Cardiac muscle cell (in vitro differentiated cells and primary cell): ENCODE data around the gene CRTAP. TPM values are rescaled to one million over a fixed set of nuclear protein-coding genes. Genes with fewer than 3 reads are reported as not detected.
"Not testable (repeated sequence)": the region's sequence is repeated elsewhere in the genome, so short reads cannot be mapped to it uniquely, and the experiment has no call there.

Experiments
- DNase-seq, 2 donors: peaks; one replicate each; pipeline versions ENCODE4 v3.0.0 to v3.0.0-alpha.2; 2010 to 2017; ENCODE audit warnings: low read depth in 1 of 2, low spot score in 1 of 2
- H3K27ac ChIP-seq: fragments of 200-600 bp; sonication (generic); 2 replicates; pipeline ENCODE4 v1.5.1; 2016
- H3K27me3 ChIP-seq: fragments of 200-600 bp; sonication (generic); 2 replicates; pipeline ENCODE4 v1.6.0; 2016; ENCODE audit warnings: control low read depth
- H3K36me3 ChIP-seq: fragments of 200-600 bp; sonication (generic); 2 replicates; pipeline ENCODE4 v1.5.1; 2016; ENCODE audit warnings: control low read depth
- H3K4me1 ChIP-seq: fragments of 200-600 bp; sonication (generic); 2 replicates; pipeline ENCODE4 v1.8.1; 2017; ENCODE audit warnings: low read depth, mild to moderate bottlenecking, mixed run types
- H3K4me3 ChIP-seq: fragments of 200-600 bp; sonication (generic); 2 replicates; pipeline ENCODE4 v1.5.1; 2016; ENCODE audit warnings: mild to moderate bottlenecking
- H3K9me3 ChIP-seq: fragments of 200-600 bp; sonication (generic); 2 replicates; pipeline ENCODE4 v1.5.1; 2017; ENCODE audit warnings: low read depth, mild to moderate bottlenecking, control low read depth
- polyA plus RNA-seq: library from polyadenylated mRNA; unstranded; fragments of >200 nt; fragmentation: Nextera tagmentation; extraction: Ambion mirVana; gene quantifications from 2 replicates; pipeline ENCODE4 v1.2.1, GENCODE V29; 2016
- total RNA-seq: library from RNA; depleted of rRNA; stranded (reverse); fragments of >200 nt; gene quantifications from 2 replicates; pipeline ENCODE4 v1.2.3, GENCODE V29; 2016
- TF ChIP-seq, protein P1 (sequence below): IDR thresholded peaks from 2 replicates; pipeline ENCODE4 v1.5.1; 2012; ENCODE audit warnings: low read depth, mild to moderate bottlenecking, low read length

CRTAP gene
- total and polyA plus RNA-seq, 2 experiments from 2014 or later, result 83.6 to 127 TPM

- H3K4me3 ChIP-seq, result no peak overlapping the region
- no peak overlapping the region for H3K27ac ChIP-seq
- H3K9me3 ChIP-seq, result peaks cover 2% of the 10 kb centered on the region
- no peaks in the 10 kb centered on the region for H3K27me3 ChIP-seq
- peaks cover 12% of the 10 kb centered on the region for H3K4me1 ChIP-seq
- H3K36me3 ChIP-seq, result no peaks in the 10 kb centered on the region
- TF ChIP-seq, protein P1, sequence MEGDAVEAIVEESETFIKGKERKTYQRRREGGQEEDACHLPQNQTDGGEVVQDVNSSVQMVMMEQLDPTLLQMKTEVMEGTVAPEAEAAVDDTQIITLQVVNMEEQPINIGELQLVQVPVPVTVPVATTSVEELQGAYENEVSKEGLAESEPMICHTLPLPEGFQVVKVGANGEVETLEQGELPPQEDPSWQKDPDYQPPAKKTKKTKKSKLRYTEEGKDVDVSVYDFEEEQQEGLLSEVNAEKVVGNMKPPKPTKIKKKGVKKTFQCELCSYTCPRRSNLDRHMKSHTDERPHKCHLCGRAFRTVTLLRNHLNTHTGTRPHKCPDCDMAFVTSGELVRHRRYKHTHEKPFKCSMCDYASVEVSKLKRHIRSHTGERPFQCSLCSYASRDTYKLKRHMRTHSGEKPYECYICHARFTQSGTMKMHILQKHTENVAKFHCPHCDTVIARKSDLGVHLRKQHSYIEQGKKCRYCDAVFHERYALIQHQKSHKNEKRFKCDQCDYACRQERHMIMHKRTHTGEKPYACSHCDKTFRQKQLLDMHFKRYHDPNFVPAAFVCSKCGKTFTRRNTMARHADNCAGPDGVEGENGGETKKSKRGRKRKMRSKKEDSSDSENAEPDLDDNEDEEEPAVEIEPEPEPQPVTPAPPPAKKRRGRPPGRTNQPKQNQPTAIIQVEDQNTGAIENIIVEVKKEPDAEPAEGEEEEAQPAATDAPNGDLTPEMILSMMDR, result no peak
- DNase-seq, result no peak
These were observed 61.0 kb downstream of the CRTAP start for GRCh38 chr3:33174711-33175414.

DNA sequence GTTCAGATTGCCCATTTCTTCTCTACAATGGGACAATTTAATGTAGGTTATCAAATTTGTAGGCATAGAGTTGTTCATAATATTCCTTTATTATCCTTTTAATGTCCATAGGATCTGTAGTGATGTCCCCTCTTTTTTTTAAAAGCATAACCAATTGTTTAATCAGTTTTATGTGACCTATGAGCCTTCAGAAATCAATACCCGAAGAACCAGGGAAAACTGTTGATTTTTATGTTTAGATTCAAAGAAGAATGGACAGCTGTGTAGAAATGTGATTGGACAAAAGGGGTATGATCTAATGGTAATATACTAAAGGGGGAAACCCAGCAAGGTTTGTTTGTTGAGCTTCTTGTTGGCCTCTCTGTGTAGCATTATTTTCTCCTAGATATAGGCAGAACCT lies 65.3 kb downstream of the CRTAP start:
- no peak overlapping the region for H3K27ac ChIP-seq
- no peak overlapping the region for H3K4me3 ChIP-seq
- H3K4me1 ChIP-seq, result no peaks in the 10 kb centered on the region
- no peaks in the 10 kb centered on the region for H3K27me3 ChIP-seq
- DNase-seq, result no peak
- H3K9me3 ChIP-seq, result peaks cover 3% of the 10 kb centered on the region
- TF ChIP-seq, protein P1, result no peak
- no peaks in the 10 kb centered on the region for H3K36me3 ChIP-seq

DNA sequence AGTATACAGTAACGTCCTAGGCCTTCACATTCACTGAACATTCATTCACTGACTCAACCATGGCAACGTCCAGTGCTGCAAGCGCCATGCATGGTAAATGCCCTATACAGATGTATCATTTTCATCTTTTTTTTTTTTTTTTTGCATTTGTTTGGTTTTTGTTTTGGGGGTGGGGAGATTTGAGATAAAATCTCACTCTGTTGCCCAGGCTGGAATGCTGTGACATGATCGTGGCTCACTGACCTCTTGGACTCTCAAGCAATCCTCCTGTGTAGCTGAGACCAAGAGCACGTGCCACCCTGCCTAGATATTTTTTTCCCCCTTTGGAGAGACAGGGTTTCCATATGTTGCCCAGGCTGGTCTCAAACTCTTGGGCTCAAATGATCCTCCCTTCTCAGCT lies 67.4 kb downstream of the CRTAP start:
- no peak overlapping the region for H3K27ac ChIP-seq
- no peak for DNase-seq
- TF ChIP-seq, protein P1, result no peak
- H3K4me3 ChIP-seq, result no peak overlapping the region
- no peaks in the 10 kb centered on the region for H3K36me3 ChIP-seq
- no peaks in the 10 kb centered on the region for H3K27me3 ChIP-seq
- H3K4me1 ChIP-seq, result no peaks in the 10 kb centered on the region
- peaks cover 3% of the 10 kb centered on the region for H3K9me3 ChIP-seq

- H3K27ac ChIP-seq, H3K4me1 ChIP-seq, DNase-seq, H3K9me3 ChIP-seq, H3K27me3 ChIP-seq, H3K36me3 ChIP-seq, H3K4me3 ChIP-seq: not testable (repeated sequence)
These were observed 67.8 kb downstream of the CRTAP start for GRCh38 chr3:33181641-33182040.

- no peak for DNase-seq
- Histone ChIP-seq H3K9me3 (peaks cover under 1% of the 10 kb centered on the region), H3K4me1 (no peaks in the 10 kb centered on the region), H3K27me3 (no peaks in the 10 kb centered on the region), H3K4me3 (no peak overlapping the region), H3K27ac (no peak overlapping the region), H3K36me3 (no peaks in the 10 kb centered on the region)
- TF ChIP-seq, protein P1, result no peak
These were observed 71.0 kb downstream of the CRTAP start for GRCh38 chr3:33184863-33185262.

DNA sequence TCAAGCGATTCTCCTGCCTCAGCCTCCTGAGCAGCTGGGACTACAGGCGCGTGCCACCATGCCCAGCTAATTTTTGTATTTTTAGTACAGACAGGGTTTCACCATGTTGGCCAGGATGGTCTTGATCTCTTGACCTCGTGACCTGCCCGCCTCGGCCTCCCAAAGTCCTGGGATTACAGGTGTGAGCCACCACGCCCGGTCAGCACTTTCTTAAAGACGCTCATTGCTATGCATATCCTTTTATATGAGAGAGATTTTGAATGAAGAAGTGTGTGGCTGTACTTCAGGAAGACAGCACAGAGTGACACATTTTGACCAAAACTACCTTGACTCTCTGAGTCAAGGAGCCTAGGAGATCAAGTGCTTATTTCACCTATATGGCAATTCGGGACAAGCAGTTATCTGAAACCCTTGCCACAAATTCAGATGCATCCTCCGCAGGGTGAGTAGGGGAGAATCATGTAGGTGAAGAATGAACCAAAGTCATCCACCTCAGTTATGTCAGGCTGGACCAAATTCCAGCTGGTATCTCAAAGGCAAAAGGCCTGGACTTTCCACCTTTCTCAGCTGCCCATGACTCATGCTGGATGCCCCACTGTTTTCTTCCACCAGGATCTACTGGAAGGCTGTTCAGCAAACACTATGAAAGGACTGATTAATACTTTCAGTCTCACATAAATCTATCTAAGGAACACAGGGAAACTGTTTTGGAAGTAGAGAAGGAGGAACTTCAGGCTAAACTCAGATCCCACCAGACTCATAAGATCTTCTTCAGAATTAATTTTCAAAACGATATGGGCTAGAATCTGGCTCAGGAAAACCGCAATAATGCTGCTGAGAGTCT lies 72.9 kb downstream of the CRTAP start:
- Histone ChIP-seq H3K36me3 (no peaks in the 10 kb centered on the region), H3K9me3 (no peaks in the 10 kb centered on the region), H3K27me3 (no peaks in the 10 kb centered on the region), H3K27ac (no peak overlapping the region), H3K4me1 (no peaks in the 10 kb centered on the region), H3K4me3 (no peak overlapping the region)
- peak in 1 of 2 donors; percentile 6 for DNase-seq
- TF ChIP-seq, protein P1, result no peak
